ENCODE measurements around the gene RAD21L1. TPM values are rescaled to one million over a fixed set of nuclear protein-coding genes. Genes with fewer than 3 reads are reported as not detected.
"Not testable (repeated sequence)": the region's sequence is repeated elsewhere in the genome, so short reads cannot be mapped to it uniquely, and the experiment has no call there.

RAD21L1 gene
- total RNA-seq, 1 donor from 2014 or later: not detected

GRCh38 chr20:1229541-1229940, 3.7 kb downstream of the RAD21L1 start:
- DNase-seq: no peak

- DNase-seq: no peak
Observed at GRCh38 chr20:1232286-1233111, 6.7 kb downstream of the RAD21L1 start.

GRCh38 chr20:1240549-1240948, 14.7 kb downstream of the RAD21L1 start:
- DNase-seq: no peak

GRCh38 chr20:1241456-1241855, 15.6 kb downstream of the RAD21L1 start:
- DNase-seq: no peak

- no peak for DNase-seq
Observed at GRCh38 chr20:1242099-1242498, 16.3 kb downstream of the RAD21L1 start.

GRCh38 chr20:1242530-1242929, 16.7 kb downstream of the RAD21L1 start:
- no peak for DNase-seq

- DNase-seq: no peak
Observed at GRCh38 chr20:1245578-1245977, 19.7 kb downstream of the RAD21L1 start.

- DNase-seq: no peak
Observed at GRCh38 chr20:1247689-1248088, 21.8 kb downstream of the RAD21L1 start.

- DNase-seq: not testable (repeated sequence)
Observed at GRCh38 chr20:1250282-1250681, 24.4 kb downstream of the RAD21L1 start.

- no peak for DNase-seq
Observed at GRCh38 chr20:1252416-1252815, 26.6 kb downstream of the RAD21L1 start.

GRCh38 chr20:1254254-1254653, 28.4 kb downstream of the RAD21L1 start:
- DNase-seq: peak; percentile 53

GRCh38 chr20:1255675-1256074, 29.8 kb downstream of the RAD21L1 start:
- no peak for DNase-seq

- no peak for DNase-seq
Observed at GRCh38 chr20:1263853-1264252, 38.0 kb downstream of the RAD21L1 start.

GRCh38 chr20:1264727-1265126, 38.9 kb downstream of the RAD21L1 start:
- no peak for DNase-seq

- DNase-seq: no peak
Observed at GRCh38 chr20:1265226-1265915, 39.5 kb downstream of the RAD21L1 start.

- DNase-seq: no peak
Observed at GRCh38 chr20:1265916-1266166, 40.0 kb downstream of the RAD21L1 start.

- peak; percentile 84 for DNase-seq
Observed at GRCh38 chr20:1266167-1266973, 40.5 kb downstream of the RAD21L1 start, which contains the start of gene SNPH. Gene SNPH (plus strand): TSS chr20:1266294. CDS start chr20:1296240, 29,946 bp downstream.

GRCh38 chr20:1267161-1267560, 41.3 kb downstream of the RAD21L1 start:
- DNase-seq: no peak

GRCh38 chr20:1267809-1268374, 42.0 kb downstream of the RAD21L1 start:
- DNase-seq: no peak

GRCh38 chr20:1269235-1269634, 43.4 kb downstream of the RAD21L1 start:
- no peak for DNase-seq

GRCh38 chr20:1269850-1270249, 44.0 kb downstream of the RAD21L1 start:
- no peak for DNase-seq

- DNase-seq: no peak
Observed at GRCh38 chr20:1272368-1273100, 46.7 kb downstream of the RAD21L1 start.
